Lower leg skin (tissue), 3 donors: ENCODE measurements around the gene MRPL58.

Source experiments
- POLR2A ChIP-seq, 2 donors: fragments of 450-650 bp; IDR thresholded peaks; one replicate each; pipeline ENCODE4 v1.6.1; 2016 to 2017; ENCODE audit warnings: antibody characterized with exemption in 2 of 2, mild to moderate bottlenecking in 1 of 2, moderate library complexity in 1 of 2
- TF ChIP-seq, protein P1 (sequence below), 3 donors: fragments of 450-650 bp; IDR thresholded peaks; one replicate each; pipeline ENCODE4 v1.5.1; 2016; ENCODE audit warnings: antibody characterized with exemption in 3 of 3, mild to moderate bottlenecking in 3 of 3, moderate library complexity in 2 of 3

DNA sequence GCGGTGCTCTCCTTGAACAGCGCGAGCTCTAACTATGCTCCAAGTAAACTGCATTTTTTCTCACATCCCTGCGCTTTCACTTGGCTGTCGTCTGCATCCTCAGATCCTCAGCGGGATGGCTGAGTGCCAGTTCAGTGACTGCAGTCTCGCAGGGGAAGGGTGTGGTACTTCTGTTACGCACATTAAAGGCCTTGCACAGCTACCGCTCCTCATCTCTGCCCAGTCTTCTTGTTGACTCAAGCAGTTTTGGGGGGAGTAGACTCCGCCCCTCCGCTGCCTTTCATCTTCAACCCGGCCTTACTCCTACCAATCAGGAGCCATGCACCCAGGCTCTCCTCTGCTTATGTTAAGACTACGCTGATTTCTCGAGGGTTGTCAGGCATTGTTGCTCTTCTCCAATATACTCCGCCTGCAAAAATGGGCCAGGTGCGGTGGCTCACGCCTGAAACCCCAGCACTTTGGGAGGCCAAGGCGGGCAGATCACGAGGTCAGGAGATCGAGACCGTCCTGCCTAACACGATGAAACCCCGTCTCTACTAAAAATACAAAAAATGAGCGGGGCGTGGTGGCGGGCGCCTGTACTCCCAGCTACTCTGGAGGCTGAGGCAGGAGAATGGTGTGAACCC is 24.3 kb downstream of the MRPL58 start:
- TF ChIP-seq, protein P1, sequence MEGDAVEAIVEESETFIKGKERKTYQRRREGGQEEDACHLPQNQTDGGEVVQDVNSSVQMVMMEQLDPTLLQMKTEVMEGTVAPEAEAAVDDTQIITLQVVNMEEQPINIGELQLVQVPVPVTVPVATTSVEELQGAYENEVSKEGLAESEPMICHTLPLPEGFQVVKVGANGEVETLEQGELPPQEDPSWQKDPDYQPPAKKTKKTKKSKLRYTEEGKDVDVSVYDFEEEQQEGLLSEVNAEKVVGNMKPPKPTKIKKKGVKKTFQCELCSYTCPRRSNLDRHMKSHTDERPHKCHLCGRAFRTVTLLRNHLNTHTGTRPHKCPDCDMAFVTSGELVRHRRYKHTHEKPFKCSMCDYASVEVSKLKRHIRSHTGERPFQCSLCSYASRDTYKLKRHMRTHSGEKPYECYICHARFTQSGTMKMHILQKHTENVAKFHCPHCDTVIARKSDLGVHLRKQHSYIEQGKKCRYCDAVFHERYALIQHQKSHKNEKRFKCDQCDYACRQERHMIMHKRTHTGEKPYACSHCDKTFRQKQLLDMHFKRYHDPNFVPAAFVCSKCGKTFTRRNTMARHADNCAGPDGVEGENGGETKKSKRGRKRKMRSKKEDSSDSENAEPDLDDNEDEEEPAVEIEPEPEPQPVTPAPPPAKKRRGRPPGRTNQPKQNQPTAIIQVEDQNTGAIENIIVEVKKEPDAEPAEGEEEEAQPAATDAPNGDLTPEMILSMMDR (IDR thresholded peaks at IDR 0.05) = no peak
- no peak for TF ChIP-seq POLR2A (IDR thresholded peaks at IDR 0.05)
